Limb (tissue), 2 donors: ENCODE data around the gene SLC39A12.
A peak's percentile ranks its signal among the peaks of the same experiment; 100 is the strongest.

Experiments used
- DNase-seq, 2 donors: peaks; one replicate each; pipeline ENCODE4 v3.0.0-alpha.2; 2016; ENCODE audit errors: extremely low spot score in 2 of 2

The SLC39A12 gene

GRCh38 chr10:18044976-18045720, 93.4 kb downstream of the SLC39A12 start:
- DNase-seq, result no peak

GRCh38 chr10:18056583-18056982, 104.9 kb downstream of the SLC39A12 start:
- DNase-seq, result no peak

DNA sequence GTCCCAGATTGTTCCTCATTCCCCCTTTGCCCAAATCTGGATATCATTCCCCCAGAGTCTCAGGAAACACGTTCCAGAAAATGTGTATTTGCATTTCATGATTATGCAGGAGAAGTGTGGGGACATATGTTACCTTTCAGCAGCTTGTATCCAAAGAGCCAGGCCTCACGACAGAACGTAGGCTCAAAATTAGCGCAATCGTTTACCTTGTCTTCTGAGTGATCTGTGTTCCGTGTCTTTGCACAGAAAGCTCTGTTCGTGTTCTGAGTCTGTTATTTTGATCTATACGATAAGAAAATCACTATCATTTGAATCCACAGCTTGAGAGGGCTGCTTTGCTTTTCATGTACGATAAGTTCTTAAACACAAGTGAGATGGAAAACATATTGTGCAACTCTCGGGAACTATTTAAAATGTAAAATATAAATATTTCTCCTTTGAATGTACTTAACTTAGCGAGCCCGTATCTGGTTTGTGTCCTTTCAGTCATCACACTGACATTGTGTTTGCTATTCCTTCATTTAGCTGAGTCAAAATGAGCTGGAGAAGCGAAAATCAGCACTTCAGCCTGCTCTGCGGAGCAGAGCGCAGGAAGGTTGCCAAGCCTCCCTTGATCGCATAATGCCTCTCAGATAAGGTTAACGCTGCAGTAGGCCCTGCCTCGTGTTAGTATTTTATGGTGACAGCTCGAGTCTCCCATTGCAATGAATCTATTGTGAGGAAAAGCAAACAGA, 108.3 kb downstream of the SLC39A12 start:
- DNase-seq, result no peak

DNA sequence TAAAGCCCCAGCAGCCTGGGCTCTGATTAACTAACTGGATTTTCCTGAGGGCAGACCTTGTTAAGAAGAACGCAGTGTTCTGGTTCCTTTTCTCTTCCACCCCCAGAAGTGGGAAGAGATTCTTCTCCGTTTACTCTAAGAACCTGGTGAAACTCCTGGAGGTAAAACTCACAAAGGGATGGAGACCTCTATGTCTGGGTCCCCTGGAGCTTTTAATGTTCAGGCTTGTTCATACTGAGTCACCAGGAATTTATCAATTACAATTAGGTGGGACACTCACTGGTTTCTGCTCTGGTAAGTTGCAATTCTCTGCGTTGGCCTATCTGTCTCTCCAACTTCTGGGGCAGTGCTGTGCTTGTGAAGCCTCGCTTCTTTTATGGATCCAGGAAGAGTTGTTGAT, 115.2 kb downstream of the SLC39A12 start:
- DNase-seq, result no peak

GRCh38 chr10:18068401-18068800, 116.7 kb downstream of the SLC39A12 start:
- peak in 1 of 2 donors; percentile 29 for DNase-seq

DNA sequence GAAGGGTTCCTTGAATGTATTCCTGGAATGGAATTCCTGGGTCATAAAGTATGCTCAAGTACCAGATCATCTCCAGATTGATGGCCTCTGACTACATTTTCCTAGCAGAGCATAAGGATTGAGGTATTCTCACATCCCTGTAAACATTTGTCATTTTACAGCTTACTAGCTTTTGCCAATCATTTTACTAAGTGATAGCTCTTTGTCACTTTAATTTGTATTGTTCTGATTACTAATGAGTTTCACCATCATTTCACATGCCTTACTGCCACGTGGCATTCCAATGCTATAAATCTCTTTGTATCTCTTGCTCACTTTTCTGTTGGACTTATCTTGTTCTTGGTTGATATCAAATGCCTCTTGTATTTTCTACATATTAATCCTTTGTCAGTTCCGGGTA, 119.9 kb downstream of the SLC39A12 start:
- no peak for DNase-seq

GRCh38 chr10:18073314-18073713, 121.6 kb downstream of the SLC39A12 start:
- no peak for DNase-seq

GRCh38 chr10:18075881-18076280, 124.2 kb downstream of the SLC39A12 start:
- DNase-seq, result no peak

DNA sequence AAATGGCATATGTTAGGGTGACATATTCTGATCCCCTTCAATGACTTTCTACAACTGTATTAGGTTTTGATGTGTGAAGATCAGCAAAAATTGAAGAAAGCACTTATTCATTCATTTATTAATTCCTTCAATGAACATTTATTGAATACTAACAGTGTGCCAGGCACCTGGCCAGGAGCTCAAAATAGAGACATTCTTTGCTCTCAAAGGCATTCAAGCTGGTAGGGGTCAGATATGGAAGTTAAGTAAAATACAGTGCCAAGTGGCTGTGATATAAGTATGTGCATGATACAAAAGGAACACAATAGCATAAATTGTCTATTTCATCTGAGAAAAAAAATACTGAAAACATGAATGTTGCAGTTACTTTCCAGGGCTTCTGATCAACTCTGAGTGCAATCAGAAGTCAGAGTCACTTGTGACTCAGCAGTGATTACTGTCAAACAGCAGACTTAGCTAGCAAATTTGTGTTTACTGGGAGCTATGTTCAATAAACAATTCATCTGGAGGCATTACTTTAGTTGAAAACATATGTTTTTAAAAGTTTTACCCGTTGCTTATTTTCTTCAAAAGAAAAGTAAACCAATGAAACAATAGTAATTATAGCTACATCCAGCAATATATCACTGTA, 128.1 kb downstream of the SLC39A12 start:
- no peak for DNase-seq

DNA sequence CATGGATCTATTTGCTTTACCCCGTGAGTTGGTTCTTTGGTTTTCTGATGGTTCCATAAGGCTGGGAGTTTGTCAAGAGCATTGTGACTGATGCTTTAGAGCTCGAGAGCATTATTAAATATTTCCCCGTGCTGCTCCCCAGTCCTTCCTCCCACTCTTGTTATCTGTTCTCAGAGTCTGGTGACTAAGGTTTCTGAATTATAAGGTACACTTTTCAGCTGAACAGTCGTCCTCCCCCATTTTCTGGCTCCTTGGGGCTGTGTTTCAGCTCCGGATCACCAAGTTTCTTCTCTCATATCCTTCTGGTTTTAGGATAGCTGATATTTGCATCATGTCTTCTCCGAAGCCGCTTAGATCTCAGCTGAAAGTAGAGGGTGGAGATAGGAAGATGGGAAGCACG, 130.7 kb downstream of the SLC39A12 start:
- no peak for DNase-seq

DNA sequence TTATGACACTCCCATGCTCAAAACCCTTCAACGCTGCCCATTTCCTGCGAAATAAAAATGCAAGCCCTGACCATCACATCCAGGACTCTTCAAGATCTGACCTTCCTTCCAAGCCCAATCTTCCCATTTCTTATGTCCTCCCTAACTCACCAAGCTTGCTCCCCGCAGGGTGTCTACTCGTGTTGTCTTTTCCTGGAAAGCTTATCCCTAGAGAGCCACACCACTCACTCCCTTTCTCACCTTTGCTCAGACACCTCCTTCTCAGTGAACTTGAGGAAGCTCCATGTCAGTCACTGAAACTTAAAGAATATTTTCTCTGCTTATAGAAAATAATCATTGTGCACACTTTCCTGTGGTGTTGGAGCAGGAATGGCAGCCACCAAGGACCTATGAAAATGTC, 134.1 kb downstream of the SLC39A12 start:
- no peak for DNase-seq

GRCh38 chr10:18086746-18087145, 135.0 kb downstream of the SLC39A12 start:
- DNase-seq, result no peak

- peak in 1 of 2 donors; percentile 7 for DNase-seq
Measured at GRCh38 chr10:18087355-18087754, 135.6 kb downstream of the SLC39A12 start.
